ENCODE measurements around the gene RNF220.
A peak's percentile ranks its signal among the peaks of the same experiment; 100 is the strongest.
"Not testable (repeated sequence)": the region's sequence is repeated elsewhere in the genome, so short reads cannot be mapped to it uniquely, and the experiment has no call there.

RNF220 gene

GRCh38 chr1:44500181-44501046 is 95.4 kb downstream of the RNF220 start:
- peak; percentile 21 for TF ChIP-seq CTCF (IDR thresholded peaks at IDR 0.05; ENCODE audit: low read depth, low read length, missing control alignments)
- DNase-seq (ENCODE audit: extremely low read depth, low read depth), result no peak
- H3K4me3 ChIP-seq (replicated peaks; ENCODE audit: low read depth, low read length), result no peak overlapping the region

DNA sequence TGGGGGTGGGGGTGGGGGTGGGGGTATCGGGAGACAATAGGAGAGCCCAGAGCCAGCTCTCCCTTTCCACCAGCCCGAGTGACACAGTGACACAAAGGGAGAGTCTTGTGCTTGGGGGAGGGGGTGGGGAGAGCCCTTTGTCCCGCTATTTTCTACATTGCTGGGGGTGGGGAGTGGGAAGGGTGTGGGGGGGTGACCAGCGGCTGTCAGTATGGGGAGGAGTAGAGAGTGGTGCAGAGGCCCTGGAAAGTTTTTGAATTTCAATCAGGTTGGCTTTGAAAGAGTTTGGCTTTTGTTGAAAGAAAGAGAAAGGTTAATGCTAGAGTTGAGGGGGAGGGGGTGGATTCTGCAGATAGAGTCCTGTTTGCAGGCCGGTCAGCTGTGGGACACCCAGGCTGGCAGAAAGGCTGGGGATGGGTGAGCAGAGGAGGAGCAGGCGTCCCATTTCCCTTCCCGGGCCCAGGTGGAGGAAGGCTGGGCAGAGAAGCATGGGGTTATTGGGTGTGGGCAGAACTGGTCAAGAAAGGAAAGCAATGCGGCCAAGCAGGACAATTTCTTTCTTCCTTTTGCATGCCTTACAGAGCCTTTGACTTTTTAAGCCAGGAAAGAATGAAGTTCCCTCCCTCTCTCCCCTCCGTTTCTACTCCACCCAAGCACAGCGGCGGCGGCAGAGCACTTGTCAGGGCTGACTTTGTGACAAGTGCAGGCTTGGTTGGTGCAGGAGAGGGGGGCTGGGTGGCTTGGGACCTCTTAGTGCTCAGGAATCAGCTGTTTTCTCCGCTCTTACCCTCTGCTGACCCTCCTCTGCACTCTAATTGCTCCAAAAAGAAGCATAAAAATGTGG is 96.2 kb downstream of the RNF220 start:
- H3K4me3 ChIP-seq (replicated peaks; ENCODE audit: low read depth, low read length), result no peak overlapping the region
- TF ChIP-seq CTCF (IDR thresholded peaks at IDR 0.05; ENCODE audit: low read depth, low read length, missing control alignments), result no peak
- no peak for DNase-seq (ENCODE audit: extremely low read depth, low read depth)

DNA sequence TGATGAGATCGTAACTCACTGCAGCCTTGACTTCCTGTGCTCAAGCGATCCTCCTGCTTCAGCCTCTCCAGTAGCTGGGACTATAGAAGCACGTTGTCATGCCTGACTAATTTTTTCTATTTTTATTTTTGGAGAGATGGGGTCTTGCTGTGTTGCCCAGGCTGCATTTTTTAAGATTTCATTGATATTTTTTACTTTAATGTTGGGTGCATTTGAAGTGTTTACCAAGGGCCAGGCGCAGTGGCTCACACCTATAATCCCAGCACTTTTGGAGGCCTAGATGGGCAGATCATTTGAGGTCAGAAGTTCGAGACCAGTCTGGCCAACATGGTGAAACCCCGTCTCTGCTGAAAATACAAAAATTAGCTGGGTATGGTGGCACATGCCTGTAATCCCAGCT is 97.8 kb downstream of the RNF220 start:
- not testable (repeated sequence) for H3K4me3 ChIP-seq (replicated peaks; ENCODE audit: low read depth, low read length); DNase-seq (ENCODE audit: extremely low read depth, low read depth)

DNA sequence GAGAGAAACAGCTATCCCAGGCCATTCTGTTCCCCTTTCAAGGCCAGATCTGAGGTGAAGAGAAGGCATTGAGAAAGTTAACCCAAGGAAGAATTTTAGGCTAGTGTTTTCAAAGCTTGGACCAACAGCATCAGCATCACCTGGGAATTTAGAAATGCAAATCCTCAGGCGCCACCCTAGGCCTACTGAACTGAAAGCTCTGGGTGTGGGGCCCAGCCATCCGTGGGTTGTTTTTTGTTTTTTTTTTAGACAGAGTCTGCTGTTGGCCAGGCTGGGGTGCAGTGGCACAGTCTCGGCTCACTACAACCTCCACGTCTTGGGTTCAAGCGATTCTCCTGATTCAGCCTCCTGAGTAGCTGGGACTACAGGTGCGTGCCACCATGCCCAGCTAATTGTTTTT is 98.6 kb downstream of the RNF220 start:
- no peak overlapping the region for H3K4me3 ChIP-seq (replicated peaks; ENCODE audit: low read depth, low read length)
- DNase-seq (ENCODE audit: extremely low read depth, low read depth), result no peak
- no peak for TF ChIP-seq CTCF (IDR thresholded peaks at IDR 0.05; ENCODE audit: low read depth, low read length, missing control alignments)

DNA sequence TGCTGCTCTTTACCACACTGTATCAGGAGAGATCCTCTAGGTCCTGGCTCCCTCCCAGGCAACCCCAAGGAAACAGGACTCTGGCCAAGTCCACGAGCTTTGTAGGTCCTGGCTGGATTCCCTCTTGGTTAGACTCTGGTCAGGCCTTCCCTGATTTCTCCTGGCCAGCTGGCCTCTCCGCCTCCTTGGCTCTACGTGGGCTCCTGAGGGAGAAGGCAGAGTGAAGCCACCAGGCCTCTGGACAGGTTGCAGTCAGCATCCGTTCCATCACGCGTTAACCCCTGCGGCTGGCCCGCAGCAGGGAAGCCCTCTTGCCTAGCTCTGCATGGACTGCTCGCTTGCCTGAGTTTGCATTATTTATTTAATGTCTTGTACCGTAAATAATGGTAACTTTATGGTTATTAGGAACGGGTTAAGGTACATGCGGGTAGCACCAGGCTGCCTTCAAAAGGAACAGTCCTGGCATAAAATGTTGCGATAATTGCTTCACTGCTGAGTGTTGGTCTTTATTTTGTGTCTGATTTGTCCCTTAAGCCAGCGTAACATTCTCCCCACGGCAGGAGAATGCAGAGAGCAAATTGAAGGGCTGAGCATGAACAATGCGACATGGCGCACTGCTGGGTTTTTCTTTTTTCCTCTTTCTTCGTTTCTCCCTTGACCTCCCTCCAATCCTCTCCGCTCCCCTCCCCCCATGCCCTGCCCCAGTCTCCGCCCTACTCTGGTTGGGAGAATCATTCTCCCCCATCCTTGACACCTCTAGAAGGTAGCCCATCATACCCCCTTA is 100.3 kb downstream of the RNF220 start:
- H3K4me3 ChIP-seq (replicated peaks; ENCODE audit: low read depth, low read length), result no peak overlapping the region
- TF ChIP-seq CTCF (IDR thresholded peaks at IDR 0.05; ENCODE audit: low read depth, low read length, missing control alignments), result no peak
- no peak for DNase-seq (ENCODE audit: extremely low read depth, low read depth)

DNA sequence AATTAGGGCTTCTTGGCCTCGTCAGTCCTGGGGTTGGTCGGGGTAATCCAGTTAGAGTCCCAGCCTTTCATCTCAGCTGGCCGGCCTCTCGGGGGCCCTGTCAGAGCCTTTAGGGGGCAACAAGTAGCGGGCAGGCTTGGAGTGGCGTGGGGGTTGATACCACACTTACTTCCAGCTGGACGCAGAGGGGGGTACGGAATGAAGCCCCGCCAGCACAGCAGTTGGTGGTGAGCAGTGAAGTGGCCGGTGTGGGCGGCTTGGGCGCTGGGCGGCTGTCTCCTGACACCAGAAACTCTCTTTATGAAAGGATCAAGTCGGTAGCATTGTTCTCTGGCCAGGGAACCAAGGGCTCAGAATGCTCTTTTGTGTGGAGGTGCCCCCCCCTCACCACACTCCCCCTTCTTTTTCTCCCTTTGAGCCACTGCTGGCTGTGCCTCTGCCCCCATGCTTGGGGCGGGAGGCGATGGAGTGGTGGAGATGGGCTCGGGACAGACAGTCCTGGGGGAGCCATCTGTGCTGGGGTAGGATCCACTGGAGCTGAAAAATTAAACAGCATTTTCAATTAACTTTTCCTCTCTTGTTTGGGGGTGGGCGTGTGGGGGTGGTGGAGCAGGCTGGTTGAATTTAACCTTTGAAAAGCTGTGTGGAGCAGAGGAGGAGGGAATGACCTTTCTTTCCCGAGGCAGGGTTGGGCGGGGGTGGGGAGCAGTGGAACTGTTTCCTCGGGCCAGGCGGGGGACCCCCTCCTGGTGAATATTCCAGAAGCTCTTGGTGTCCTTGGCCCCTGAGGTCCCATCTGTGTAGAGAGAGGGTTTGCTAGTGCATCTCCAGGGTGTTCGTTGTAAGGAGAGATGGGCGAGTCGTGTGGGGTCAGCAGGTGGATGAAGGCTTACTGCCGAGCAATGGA is 102.7 kb downstream of the RNF220 start:
- TF ChIP-seq CTCF (IDR thresholded peaks at IDR 0.05; ENCODE audit: low read depth, low read length, missing control alignments), result no peak
- DNase-seq (ENCODE audit: extremely low read depth, low read depth), result no peak
- H3K4me3 ChIP-seq (replicated peaks; ENCODE audit: low read depth, low read length), result no peak overlapping the region

Data from HFF-Myc (cell line).